Activated CD4-positive, alpha-beta T cell treated with anti-CD3 and anti-CD28 coated beads, Interleukin-2, amount 10 ng/mL, durations not matched to agents 7 days and 5 days (primary cell): ENCODE data around the gene ANKRD63. TPM values are rescaled to one million over a fixed set of nuclear protein-coding genes. Genes with fewer than 3 reads are reported as not detected.
A peak's percentile ranks its signal among the peaks of the same experiment; 100 is the strongest.

ENCODE experiments used
- CTCF ChIA-PET: fragments of 350-600 bp; sonication (Branson Sonifier 250); formaldehyde crosslinking; loops from one replicate; lab custom pipeline; 2021; ENCODE audit warnings: antibody characterized with exemption; lab: Charles Lee
- POLR2A ChIA-PET: fragments of 350-600 bp; sonication (Branson Sonifier 250); formaldehyde crosslinking; loops from one replicate; lab custom pipeline; 2021; ENCODE audit warnings: antibody characterized with exemption; lab: Charles Lee
- DNase-seq: peaks from one replicate; pipeline ENCODE4 v3.0.0-alpha.2; 2020
- H3K27ac Mint-ChIP-seq: one replicate; pipeline ENCODE4 v1.8.0; 2021; ENCODE audit warnings: mild to moderate bottlenecking, moderate library complexity, mixed read lengths
- H3K27me3 Mint-ChIP-seq: one replicate; pipeline ENCODE4 v1.8.0; 2021; ENCODE audit warnings: mixed read lengths
- H3K36me3 Mint-ChIP-seq: one replicate; pipeline ENCODE4 v1.8.0; 2021; ENCODE audit warnings: low read depth, mixed read lengths
- H3K4me1 Mint-ChIP-seq: one replicate; pipeline ENCODE4 v1.8.0; 2021; ENCODE audit warnings: mixed read lengths
- H3K4me3 Mint-ChIP-seq: one replicate; pipeline ENCODE4 v1.8.0; 2021; ENCODE audit warnings: mild to moderate bottlenecking, moderate library complexity, mixed read lengths
- H3K9me3 Mint-ChIP-seq: one replicate; pipeline ENCODE4 v1.8.0; 2021; ENCODE audit warnings: mixed read lengths
- total RNA-seq, 2 experiments: library from RNA; stranded (reverse); gene quantifications; one replicate each; pipeline ENCODE4 v1.2.3, GENCODE V29; 2021

Gene ANKRD63
- total RNA-seq, 2 experiments from 2014 or later: 0.17 TPM; not detected in 1

DNA sequence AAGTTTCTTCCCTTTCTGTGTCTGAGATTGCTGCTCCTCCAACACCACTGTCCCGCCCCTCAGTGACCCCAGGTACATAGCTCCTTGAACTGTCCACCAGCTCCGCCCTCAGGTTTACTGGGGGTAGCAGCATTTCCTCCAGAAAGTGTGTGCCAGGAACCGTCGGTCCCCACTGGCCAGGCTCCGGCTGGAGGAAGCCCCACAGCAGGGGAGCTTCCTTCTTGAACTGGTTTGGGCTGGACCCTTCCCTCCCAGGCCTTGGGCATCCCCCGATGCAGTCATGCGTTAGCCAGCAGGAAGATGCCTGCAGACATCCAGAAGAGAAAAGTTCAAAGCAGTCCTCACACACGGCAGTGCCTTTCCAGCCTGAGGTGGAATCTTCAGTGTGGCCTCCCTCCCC is 24.3 kb downstream of the ANKRD63 start:
- Mint-ChIP-seq H3K4me3 (no peak overlapping the region), H3K27me3 (peaks cover 19% of the 10 kb centered on the region)

DNA sequence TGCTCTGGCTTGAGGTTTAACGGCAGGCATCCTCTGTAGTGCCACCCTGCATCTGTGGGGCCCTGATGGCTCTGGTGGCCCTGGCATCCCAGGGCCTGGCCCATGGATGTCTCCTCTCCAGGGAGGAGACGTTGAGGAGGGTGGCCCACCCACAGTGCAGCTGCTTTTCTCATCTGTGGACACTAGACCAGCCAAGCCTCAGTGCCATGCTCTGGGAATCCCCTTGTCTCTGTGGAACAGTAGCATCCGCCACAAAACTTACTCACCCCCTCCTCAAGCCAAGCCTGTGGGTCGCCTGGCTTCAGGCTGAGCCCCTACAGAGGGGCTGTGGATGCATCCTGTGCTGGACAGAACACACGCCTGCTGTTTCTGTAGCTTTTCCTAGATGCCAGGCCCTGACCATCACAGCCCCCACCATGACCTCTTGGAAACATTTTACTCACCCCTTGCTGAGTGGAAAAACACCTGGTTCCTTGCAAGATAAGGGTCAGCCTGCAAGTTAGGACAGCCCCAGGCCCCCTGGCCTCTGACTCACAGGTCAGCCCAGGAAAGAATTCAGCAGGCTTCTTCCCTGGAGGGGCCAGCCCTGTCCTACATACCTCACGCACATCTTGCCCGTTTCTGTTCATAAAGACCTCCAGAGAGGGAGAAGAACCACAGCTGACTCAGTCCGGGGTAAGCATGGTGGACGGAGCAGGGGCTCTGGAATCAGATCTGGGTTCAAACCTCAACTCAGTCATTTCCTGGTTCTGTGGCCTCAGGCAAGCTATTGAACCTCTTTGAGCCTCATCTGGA is 25.0 kb downstream of the ANKRD63 start:
- no peaks in the 10 kb centered on the region for H3K36me3 Mint-ChIP-seq
- H3K4me3 Mint-ChIP-seq: no peak overlapping the region
- H3K27ac Mint-ChIP-seq: no peak overlapping the region
- peaks cover 25% of the 10 kb centered on the region for H3K27me3 Mint-ChIP-seq
- CTCF ChIA-PET: interaction anchor here (1.0 to 3.6 kb wide), 3 partner anchors 16 to 370 kb away, joined by 3 to 15 read pairs (median 3); no protein-coding TSS in a partner anchor
- no peak for DNase-seq
- no peaks in the 10 kb centered on the region for H3K9me3 Mint-ChIP-seq
- POLR2A ChIA-PET: no interaction called here
- H3K4me1 Mint-ChIP-seq: peaks cover 7% of the 10 kb centered on the region

More for the DNA sequence above, 24.3 kb downstream of the ANKRD63 start:
- H3K27ac Mint-ChIP-seq: no peak overlapping the region
- H3K9me3 Mint-ChIP-seq: no peaks in the 10 kb centered on the region
- CTCF ChIA-PET: interaction anchor here (1.5 to 3.6 kb wide), 2 partner anchors 15 to 18 kb away, joined by 3 to 15 read pairs; no protein-coding TSS in a partner anchor
- no peak for DNase-seq
- POLR2A ChIA-PET: no interaction called here
- H3K36me3 Mint-ChIP-seq: no peaks in the 10 kb centered on the region
- H3K4me1 Mint-ChIP-seq: peaks cover 3% of the 10 kb centered on the region

GRCh38 chr15:40256638-40257235 is 26.1 kb downstream of the ANKRD63 start:
- H3K4me1 Mint-ChIP-seq: peaks cover 7% of the 10 kb centered on the region
- POLR2A ChIA-PET: no interaction called here
- CTCF ChIA-PET: interaction anchor here (1.0 to 3.6 kb wide), 2 partner anchors 17 to 369 kb away, joined by 3 to 15 read pairs; no protein-coding TSS in a partner anchor

GRCh38 chr15:40255033-40255432 is 27.8 kb downstream of the ANKRD63 start:
- Mint-ChIP-seq H3K27me3 (peaks cover 39% of the 10 kb centered on the region), H3K4me1 (peaks cover 7% of the 10 kb centered on the region), H3K4me3 (no peak overlapping the region), H3K9me3 (no peaks in the 10 kb centered on the region), H3K27ac (no peak overlapping the region), H3K36me3 (no peaks in the 10 kb centered on the region)
- CTCF ChIA-PET: interaction anchor here (0.7 to 1.8 kb wide), 7 partner anchors 10 to 50 kb away, joined by 3 to 8 read pairs (median 4); no protein-coding TSS in a partner anchor
- POLR2A ChIA-PET: no interaction called here
- DNase-seq: no peak

More at GRCh38 chr15:40256638-40257235, 26.1 kb downstream of the ANKRD63 start:
- DNase-seq: no peak
- Mint-ChIP-seq H3K27ac (no peak overlapping the region), H3K4me3 (no peak overlapping the region), H3K9me3 (no peaks in the 10 kb centered on the region), H3K27me3 (peaks cover 29% of the 10 kb centered on the region), H3K36me3 (no peaks in the 10 kb centered on the region)

DNA sequence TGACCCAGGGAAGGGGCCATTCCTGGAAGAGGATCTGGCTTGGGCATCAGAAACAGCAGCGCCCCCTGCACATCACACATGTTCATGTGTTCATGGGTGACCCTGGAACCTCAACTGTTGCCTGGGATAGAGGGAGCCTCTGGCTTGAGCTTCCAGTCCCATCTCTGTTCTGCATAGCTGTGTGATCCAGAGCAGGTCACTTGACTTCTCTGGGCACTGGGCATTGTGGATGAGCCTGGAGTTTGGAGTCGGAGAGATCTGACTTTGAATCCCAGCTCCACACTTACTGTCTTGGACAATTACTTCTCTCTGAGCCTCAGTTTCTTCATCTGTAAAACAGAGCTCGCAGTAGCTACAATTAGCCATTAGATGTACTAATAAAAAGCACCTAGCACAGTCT is 28.4 kb downstream of the ANKRD63 start:
- Mint-ChIP-seq H3K36me3 (no peaks in the 10 kb centered on the region), H3K27me3 (peaks cover 42% of the 10 kb centered on the region), H3K4me1 (peaks cover 7% of the 10 kb centered on the region), H3K4me3 (no peak overlapping the region), H3K27ac (no peak overlapping the region), H3K9me3 (no peaks in the 10 kb centered on the region)
- DNase-seq: no peak
- ChIA-PET POLR2A (no interaction called here), CTCF (interaction anchor here (0.7 to 1.8 kb wide), 6 partner anchors 11 to 51 kb away, joined by 3 to 8 read pairs (median 4); no protein-coding TSS in a partner anchor)

- no peak for DNase-seq
- Mint-ChIP-seq H3K4me1 (peaks cover 7% of the 10 kb centered on the region), H3K27me3 (peaks cover 42% of the 10 kb centered on the region), H3K4me3 (peak overlapping the region; percentile 71), H3K36me3 (no peaks in the 10 kb centered on the region), H3K9me3 (no peaks in the 10 kb centered on the region), H3K27ac (no peak overlapping the region)
- CTCF ChIA-PET: no interaction called here
- POLR2A ChIA-PET: no interaction called here
Observed at GRCh38 chr15:40253167-40253790, 29.6 kb downstream of the ANKRD63 start.

DNA sequence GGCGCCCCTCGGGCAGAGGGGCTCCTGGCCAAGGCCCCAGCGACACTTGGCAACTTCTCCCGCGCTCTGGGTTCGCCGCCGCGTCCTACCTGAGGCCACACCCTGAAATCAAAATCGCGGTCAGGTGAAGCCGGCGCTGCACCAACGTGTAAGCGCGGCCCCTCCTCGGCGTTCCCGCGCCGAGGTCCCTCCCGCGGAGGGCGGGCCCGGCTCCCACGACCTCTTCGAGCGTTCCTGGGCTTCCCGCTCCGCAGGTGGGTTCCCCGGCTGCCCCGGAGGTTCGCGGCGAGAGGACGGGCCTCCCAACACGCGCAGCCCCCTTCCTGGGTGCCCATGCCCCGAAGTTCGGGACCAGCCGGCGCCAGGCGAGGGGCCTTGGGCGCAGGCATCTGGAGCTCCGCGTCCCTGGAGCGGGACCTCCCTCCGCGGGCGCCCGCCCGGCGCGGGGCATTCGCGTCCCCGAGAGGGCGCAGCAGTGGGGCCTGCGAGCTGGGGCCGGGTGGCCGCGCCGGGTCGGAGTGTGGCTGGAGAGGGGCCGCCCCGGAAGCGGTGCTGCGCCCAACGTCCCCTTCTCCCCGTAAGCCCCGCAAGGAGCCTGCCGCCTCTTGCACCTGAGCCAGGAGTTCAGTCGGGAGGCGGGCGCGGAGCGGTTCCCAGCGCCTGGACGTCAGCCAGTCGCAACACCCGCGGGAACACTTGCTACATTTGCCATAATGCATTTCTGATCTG is 30.3 kb downstream of the ANKRD63 start:
- ChIA-PET CTCF (no interaction called here), POLR2A (no interaction called here)
- Mint-ChIP-seq H3K27me3 (peaks cover 42% of the 10 kb centered on the region), H3K4me3 (peak overlapping the region; percentile 71), H3K27ac (no peak overlapping the region), H3K4me1 (peaks cover 7% of the 10 kb centered on the region), H3K36me3 (no peaks in the 10 kb centered on the region), H3K9me3 (no peaks in the 10 kb centered on the region)
- DNase-seq: no peak

DNA sequence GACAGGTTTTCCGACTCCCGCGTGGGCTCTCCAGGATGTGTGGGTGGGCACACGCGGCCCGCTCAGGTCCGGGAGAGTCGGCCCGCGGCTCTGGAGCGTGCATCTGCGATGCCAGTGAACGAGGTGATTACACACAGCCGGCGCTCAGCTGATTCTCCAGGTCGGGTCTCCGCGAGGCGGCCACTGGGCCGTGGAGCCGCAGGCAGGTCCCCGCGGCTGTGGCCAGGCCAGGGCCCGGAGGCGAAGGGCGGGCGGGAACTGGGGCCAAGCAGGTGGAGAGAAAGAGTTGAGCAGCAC is 30.8 kb downstream of the ANKRD63 start:
- H3K27me3 Mint-ChIP-seq: peaks cover 42% of the 10 kb centered on the region
- DNase-seq: no peak
- H3K4me3 Mint-ChIP-seq: no peak overlapping the region
- no peak overlapping the region for H3K27ac Mint-ChIP-seq
- ChIA-PET CTCF (no interaction called here), POLR2A (no interaction called here)
- no peaks in the 10 kb centered on the region for H3K9me3 Mint-ChIP-seq
- peaks cover 7% of the 10 kb centered on the region for H3K4me1 Mint-ChIP-seq
- H3K36me3 Mint-ChIP-seq: no peaks in the 10 kb centered on the region

- Mint-ChIP-seq H3K9me3 (no peaks in the 10 kb centered on the region), H3K4me1 (peaks cover 7% of the 10 kb centered on the region), H3K36me3 (no peaks in the 10 kb centered on the region), H3K4me3 (no peak overlapping the region), H3K27ac (no peak overlapping the region), H3K27me3 (peaks cover 42% of the 10 kb centered on the region)
- ChIA-PET POLR2A (no interaction called here), CTCF (interaction anchor here (1.3 to 1.7 kb wide), 2 partner anchors 23 to 34 kb away, joined by 5 to 7 read pairs; no protein-coding TSS in a partner anchor)
- DNase-seq: no peak
Observed at GRCh38 chr15:40251486-40252140, 31.3 kb downstream of the ANKRD63 start.

GRCh38 chr15:40250771-40251483 is 31.9 kb downstream of the ANKRD63 start:
- peaks cover 42% of the 10 kb centered on the region for H3K27me3 Mint-ChIP-seq
- no peak for DNase-seq
- no peak overlapping the region for H3K4me3 Mint-ChIP-seq
- ChIA-PET CTCF (interaction anchor here (1.3 to 1.7 kb wide), 2 partner anchors 24 to 33 kb away, joined by 5 to 7 read pairs; no protein-coding TSS in a partner anchor), POLR2A (no interaction called here)
- no peaks in the 10 kb centered on the region for H3K9me3 Mint-ChIP-seq
- peaks cover 7% of the 10 kb centered on the region for H3K4me1 Mint-ChIP-seq
- no peak overlapping the region for H3K27ac Mint-ChIP-seq
- no peaks in the 10 kb centered on the region for H3K36me3 Mint-ChIP-seq

- DNase-seq: no peak
- Mint-ChIP-seq H3K4me1 (peaks cover 7% of the 10 kb centered on the region), H3K27ac (no peak overlapping the region), H3K27me3 (peaks cover 42% of the 10 kb centered on the region), H3K9me3 (no peaks in the 10 kb centered on the region), H3K36me3 (no peaks in the 10 kb centered on the region), H3K4me3 (no peak overlapping the region)
- POLR2A ChIA-PET: no interaction called here
- CTCF ChIA-PET: interaction anchor here (1.3 to 1.7 kb wide), 2 partner anchors 25 to 32 kb away, joined by 5 to 7 read pairs; no protein-coding TSS in a partner anchor
Observed at GRCh38 chr15:40250304-40250656, 32.6 kb downstream of the ANKRD63 start.
